K562 (cell line): Measurements from ENCODE around the gene COMMD10. TPM values are rescaled to one million over a fixed set of nuclear protein-coding genes. Genes with fewer than 3 reads are reported as not detected.

ENCODE experiments used
- ATF6 ChIP-seq: sonication (generic); formaldehyde crosslinking; IDR thresholded peaks from 2 replicates; pipeline ENCODE4 v1.4.0; 2020; ENCODE audit warnings: mild to moderate bottlenecking, missing genetic modification reagents
- E2F5 ChIP-seq: sonication (generic); formaldehyde crosslinking; IDR thresholded peaks from 2 replicates; pipeline ENCODE4 v1.8.0; 2022; ENCODE audit warnings: mild to moderate bottlenecking, missing genetic modification reagents
- ESRRB ChIP-seq: fragments of 250-450 bp; sonication (Bioruptor Pico); IDR thresholded peaks from 2 replicates; pipeline ENCODE4 v1.5.0; 2020; ENCODE audit warnings: mild to moderate bottlenecking, moderate library complexity, borderline replicate concordance
- MEF2A ChIP-seq: IDR thresholded peaks from 2 replicates; pipeline ENCODE4 v1.6.1; 2011; ENCODE audit warnings: low read depth, mild to moderate bottlenecking, low read length, moderate library complexity; ENCODE audit not compliant: control insufficient read depth
- NR2C1 ChIP-seq, 2 experiments: fragments of 450-650 bp; IDR thresholded peaks; 2 replicates each; pipeline ENCODE4 v1.6.1; 2017; ENCODE audit warnings: mild to moderate bottlenecking in 2 of 2, antibody characterized with exemption in 1 of 2, inconsistent platforms in 1 of 2, missing compliant biosample characterization in 1 of 2, missing genetic modification characterization in 1 of 2
- PBX2 ChIP-seq, 2 experiments: IDR thresholded peaks in 1 of 2; conservative IDR thresholded peaks in 1 of 2; 2 replicates each; pipeline ENCODE4 v1.6.1; 2016; ENCODE audit warnings: low read depth in 2 of 2, mild to moderate bottlenecking in 1 of 2, missing compliant biosample characterization in 1 of 2, missing genetic modification characterization in 1 of 2, moderate library complexity in 1 of 2
- PML ChIP-seq: IDR thresholded peaks from 2 replicates; pipeline ENCODE4 v1.6.1; 2012; ENCODE audit warnings: low read length, inconsistent platforms
- SETDB1 ChIP-seq: IDR thresholded peaks from one replicate; pipeline ENCODE4 v1.6.1; 2012; ENCODE audit warnings: low read length, control low read depth, inconsistent platforms
- SMAD4 ChIP-seq: fragments of 250-450 bp; sonication (Bioruptor Pico); conservative IDR thresholded peaks from 2 replicates; pipeline ENCODE4 v1.8.0; 2021; ENCODE audit warnings: inconsistent platforms, mild to moderate bottlenecking, moderate library complexity
- SP1 ChIP-seq: sonication (generic); formaldehyde crosslinking; IDR thresholded peaks from 2 replicates; pipeline ENCODE4 v1.8.1; 2022; ENCODE audit warnings: mild to moderate bottlenecking, missing genetic modification reagents
- SREBF1 ChIP-seq: fragments of 150-350 bp; IDR thresholded peaks from 2 replicates; pipeline ENCODE4 v1.6.1; 2014; ENCODE audit warnings: antibody characterized with exemption, low read depth, low read length, borderline replicate concordance
- STAT6 ChIP-seq: sonication (generic); formaldehyde crosslinking; IDR thresholded peaks from 2 replicates; pipeline ENCODE4 v1.8.1; 2023; ENCODE audit warnings: mild to moderate bottlenecking, missing genetic modification reagents
- TBP ChIP-seq: optimal IDR thresholded peaks from 2 replicates; pipeline ENCODE3; 2011; ENCODE audit warnings: low read depth, low read length, improper control_type of control experiment
- ZNF133 ChIP-seq: fragments of 250-450 bp; sonication (Bioruptor Pico); IDR thresholded peaks from 2 replicates; pipeline ENCODE4 v1.4.0; 2020; ENCODE audit warnings: mild to moderate bottlenecking
- ZNF175 ChIP-seq: fragments of 200-800 bp; sonication (Bioruptor generic); IDR thresholded peaks from 2 replicates; pipeline ENCODE4 v1.6.1; 2016; ENCODE audit warnings: low read depth, mild to moderate bottlenecking, missing genetic modification characterization, missing compliant biosample characterization
- ZNF277 ChIP-seq: fragments of 250-450 bp; sonication (Bioruptor Pico); IDR thresholded peaks from 2 replicates; pipeline ENCODE4 v1.8.0; 2022; ENCODE audit warnings: inconsistent platforms, mild to moderate bottlenecking, moderate library complexity, borderline replicate concordance
- polyA plus RNA-seq, 8 experiments: library from polyadenylated mRNA; depleted of rRNA in 4 of 8; stranded (reverse) in 5 of 8; unstranded in 3 of 8; fragments of >200 nt; fragmentation: Nextera tagmentation in 2 of 8; fragmentation: Illumina TruSeq in 1 of 8; extraction: Ambion mirVana in 2 of 8; extraction: Trizol in 1 of 8; gene quantifications; 2 replicates each; pipeline versions ENCODE4 v1.2.1 to v1.2.3, GENCODE V29; 2011 to 2014; ENCODE audit warnings: inconsistent platforms in 1 of 8, missing spikeins in 1 of 8
- total RNA-seq, 7 experiments: library from RNA; depleted of rRNA in 6 of 7; stranded (reverse); fragments of >200 nt in 6 of 7; fragmentation: Illumina TruSeq in 2 of 7; extraction: Trizol in 2 of 7; gene quantifications; 2 replicates each; pipeline versions ENCODE4 v1.2.1 to v1.2.3, GENCODE V29; 2011 to 2021; ENCODE audit warnings: low replicate concordance in 1 of 7

Gene COMMD10
- total and polyA plus RNA-seq, 9 of the 15 experiments (the other 6 are each of a cell fraction or from before 2014, with no cell fraction given) = 17.9 to 101 (median 28.0) TPM

GRCh38 chr5:116084871-116085715 lies at the start of gene COMMD10 (continued):
- no peak for TF ChIP-seq E2F5
- TF ChIP-seq PML = peak; percentile 73
- TF ChIP-seq NR2C1 (IDR thresholded peaks at IDR 0.05) = peak; percentile 94
- peak; percentile 95 for TF ChIP-seq NR2C1 (tag; IDR thresholded peaks at IDR 0.05)
- no peak for TF ChIP-seq ZNF175
- TF ChIP-seq ESRRB (CRISPR knock-in tag) = 0 out of 2 replicates have a peak, but pooled peaks have one; percentile 1
- no peak for TF ChIP-seq SETDB1
- no peak for TF ChIP-seq ZNF133 (CRISPR knock-in tag)
- no peak for TF ChIP-seq STAT6 (CRISPR knock-in tag)
- TF ChIP-seq SREBF1 = no peak
- peak; percentile 57; the same call in 1 of the 2 replicates for TF ChIP-seq ATF6 (CRISPR knock-in tag)
- TF ChIP-seq PBX2 (CRISPR knock-in tag; IDR thresholded peaks at IDR 0.05; ENCODE audit: low read depth) = no peak
- TF ChIP-seq PBX2 (tag; conservative IDR thresholded peaks at IDR 0.05; ENCODE audit: low read depth) = no peak
- no peak; the same call in 1 of the 2 replicates for TF ChIP-seq SMAD4 (CRISPR knock-in tag)
- no peak; the same call in 1 of the 2 replicates for TF ChIP-seq SP1
- no peak for TF ChIP-seq MEF2A
- TF ChIP-seq ZNF277 (CRISPR knock-in tag) = no peak
- TF ChIP-seq TBP = peak; percentile 85
